Activated CD8-positive, alpha-beta memory T cell treated with anti-CD3 and anti-CD28 coated beads for 36 hours (primary cell): ENCODE data around the gene ATF5. TPM values are rescaled to one million over a fixed set of nuclear protein-coding genes. Genes with fewer than 3 reads are reported as not detected.

Source experiments
- CTCF ChIA-PET: fragments of 350-600 bp; sonication (Branson Sonifier 250); formaldehyde crosslinking; loops from one replicate; lab custom pipeline; 2021; ENCODE audit warnings: antibody characterized with exemption; lab: Charles Lee
- POLR2A ChIA-PET: fragments of 350-600 bp; sonication (Branson Sonifier 250); formaldehyde crosslinking; loops from one replicate; lab custom pipeline; 2021; ENCODE audit warnings: antibody characterized with exemption; lab: Charles Lee
- total RNA-seq, 2 experiments: library from RNA; stranded (reverse); gene quantifications; one replicate each; pipeline ENCODE4 v1.2.3, GENCODE V29; 2021

ATF5 gene, protein sequence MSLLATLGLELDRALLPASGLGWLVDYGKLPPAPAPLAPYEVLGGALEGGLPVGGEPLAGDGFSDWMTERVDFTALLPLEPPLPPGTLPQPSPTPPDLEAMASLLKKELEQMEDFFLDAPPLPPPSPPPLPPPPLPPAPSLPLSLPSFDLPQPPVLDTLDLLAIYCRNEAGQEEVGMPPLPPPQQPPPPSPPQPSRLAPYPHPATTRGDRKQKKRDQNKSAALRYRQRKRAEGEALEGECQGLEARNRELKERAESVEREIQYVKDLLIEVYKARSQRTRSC
- 10 to 100 TPM; 34.2 to 38.1 TPM for total RNA-seq

GRCh38 chr19:49929121-49929610, at the start of gene ATF5, which contains the start of gene NUP62:
Gene ATF5, plus strand, starts transcription at chr19:49929205. Its CDS starts 1,646 bp downstream, at chr19:49930851.
Gene NUP62, minus strand, starts transcription at chr19:49929504. Its CDS starts 19,697 bp downstream, at chr19:49909807.
- POLR2A ChIA-PET, result interaction anchor here (0.6 to 2.2 kb wide), 12 partner anchors 9 to 331 kb away, joined by 3 to 12 read pairs (median 4); partner anchors contain the start of genes AKT1S1, IL4I1, TBC1D17 and ZNF473
- CTCF ChIA-PET, result interaction anchor here (1.0 to 2.7 kb wide), 9 partner anchors 8 to 96 kb away, joined by 3 to 13 read pairs (median 3); partner anchors contain the start of genes PTOV1, VRK3 and ZNF473

GRCh38 chr19:49879243-49879963, 49.6 kb upstream of the ATF5 start:
- POLR2A ChIA-PET, result no interaction called here
- CTCF ChIA-PET, result interaction anchor here (0.7 kb wide), 1 partner anchor 11 kb away, joined by 3 read pairs; no protein-coding TSS in a partner anchor

DNA sequence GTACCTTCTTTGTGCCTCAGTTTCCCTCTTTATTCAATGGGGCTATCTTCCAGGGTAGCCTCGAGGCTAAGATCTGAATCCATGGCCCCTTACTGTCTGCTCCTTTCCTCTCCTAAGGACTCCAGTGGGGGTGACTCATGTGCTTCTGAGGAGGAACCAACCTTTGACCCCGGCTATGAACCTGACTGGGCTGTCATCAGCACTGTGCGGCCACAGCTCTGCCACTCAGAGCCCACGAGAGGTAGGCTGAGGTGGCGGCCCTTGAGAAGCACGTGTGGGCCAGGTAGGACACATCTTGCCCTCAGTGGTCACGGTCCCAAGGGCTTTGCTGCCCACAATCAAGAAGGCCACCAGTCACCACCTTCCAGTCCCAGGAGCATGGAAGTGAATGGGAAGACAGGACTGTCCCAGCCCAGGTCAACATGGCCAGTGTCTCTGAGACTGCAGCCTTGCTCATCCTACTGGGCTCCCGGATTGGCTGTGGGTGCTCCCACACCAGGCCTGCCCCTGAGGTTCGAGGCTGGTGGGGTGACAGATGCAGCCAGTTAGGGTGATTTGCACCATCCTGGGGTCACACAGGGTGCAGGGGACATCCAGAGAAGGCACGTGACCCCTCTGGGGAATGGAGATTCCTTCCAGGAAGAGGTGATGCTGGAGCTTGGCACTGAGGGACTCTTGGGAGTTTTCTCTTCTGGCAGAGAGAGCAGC, 48.7 kb upstream of the ATF5 start:
- POLR2A ChIA-PET, result no interaction called here
- CTCF ChIA-PET, result interaction anchor here (0.7 kb wide), 1 partner anchor 10 kb away, joined by 3 read pairs; no protein-coding TSS in a partner anchor

GRCh38 chr19:49881186-49881585, 47.8 kb upstream of the ATF5 start:
- CTCF ChIA-PET, result interaction anchor here (1.1 kb wide), 1 partner anchor 9 kb away, joined by 4 read pairs; no protein-coding TSS in a partner anchor
- POLR2A ChIA-PET, result interaction anchor here (0.9 kb wide), 1 partner anchor 13 kb away, joined by 5 read pairs; no protein-coding TSS in a partner anchor

DNA sequence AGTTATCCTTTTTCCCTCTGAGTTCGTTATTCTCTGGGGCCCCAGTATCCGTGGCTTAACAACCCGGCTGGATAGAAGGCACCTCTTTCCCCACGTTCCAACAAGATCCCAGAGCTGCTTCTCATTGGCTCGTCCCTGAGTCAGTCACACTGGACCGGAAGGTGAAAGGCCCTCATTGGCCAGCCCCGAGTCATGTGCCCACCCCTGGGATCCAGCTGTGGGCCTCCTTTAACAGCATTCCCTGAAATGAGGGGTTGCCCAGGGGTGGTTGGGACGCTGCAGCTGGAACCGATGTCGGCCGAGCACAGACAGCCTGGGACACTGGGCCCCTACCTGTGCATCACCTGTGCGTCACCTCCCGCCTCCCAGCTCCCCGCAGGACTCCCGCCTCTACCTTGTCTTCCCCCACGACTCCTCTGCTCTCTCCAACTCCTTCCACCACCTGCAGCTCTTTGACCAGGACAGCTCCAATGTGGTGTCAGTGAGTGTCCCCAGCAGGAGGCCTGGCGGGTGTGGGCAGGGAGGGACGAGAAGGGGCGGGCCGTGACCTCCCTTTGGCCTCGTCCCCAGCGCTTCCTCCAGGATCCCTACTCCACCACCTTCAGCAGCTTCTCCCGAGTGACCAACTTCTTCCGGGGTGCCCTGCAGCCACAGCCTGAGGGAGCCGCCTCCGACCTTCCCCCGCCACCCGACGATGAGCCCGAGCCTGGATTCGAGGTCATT, 47.2 kb upstream of the ATF5 start:
- ChIA-PET CTCF (interaction anchor here (1.1 kb wide), 1 partner anchor 8 kb away, joined by 4 read pairs; no protein-coding TSS in a partner anchor), POLR2A (interaction anchor here (0.9 kb wide), 1 partner anchor 12 kb away, joined by 5 read pairs; no protein-coding TSS in a partner anchor)

- ChIA-PET POLR2A (no interaction called here), CTCF (no interaction called here)
Observed at GRCh38 chr19:49882643-49883042, 46.4 kb upstream of the ATF5 start.

DNA sequence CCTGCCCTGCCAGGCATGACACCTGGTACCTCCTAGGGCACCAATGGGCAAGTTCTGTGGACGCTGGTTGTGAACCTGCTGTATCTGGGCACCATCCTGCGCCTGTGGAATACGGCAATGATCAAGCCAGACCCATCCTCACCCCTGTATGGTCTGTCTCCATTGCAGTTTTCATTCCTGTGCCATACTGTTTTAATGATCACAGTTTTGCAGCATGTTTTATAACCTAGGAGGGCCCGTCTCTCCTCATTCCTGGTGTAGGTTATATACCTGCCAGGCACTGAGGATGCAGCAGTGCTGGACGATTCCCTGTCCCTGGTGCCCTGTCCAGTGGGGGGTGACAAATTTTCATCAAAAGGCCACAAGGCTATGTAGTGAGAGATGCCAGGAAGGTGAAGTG, 45.9 kb upstream of the ATF5 start:
- CTCF ChIA-PET, result no interaction called here
- POLR2A ChIA-PET, result no interaction called here

GRCh38 chr19:49884109-49884508, 44.9 kb upstream of the ATF5 start:
- ChIA-PET POLR2A (no interaction called here), CTCF (no interaction called here)

DNA sequence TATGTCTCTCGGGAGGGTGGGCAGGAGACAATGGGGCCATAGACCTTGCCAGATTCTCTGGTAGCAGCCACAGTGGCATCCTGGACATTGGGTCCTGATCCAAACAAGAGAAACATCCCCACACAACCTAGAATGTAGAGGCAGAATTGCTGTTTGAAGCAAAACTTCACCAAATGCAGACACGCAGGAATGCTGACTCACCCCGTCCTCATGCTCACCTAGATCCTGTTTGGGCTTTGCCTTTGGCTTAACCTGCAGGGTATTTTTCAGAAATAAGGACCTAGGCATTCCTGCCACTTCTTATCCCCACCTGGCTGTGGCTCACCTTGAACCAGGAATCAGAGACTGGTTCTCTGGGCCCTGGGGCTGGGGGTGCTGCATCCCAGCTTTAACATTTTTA, 44.2 kb upstream of the ATF5 start:
- ChIA-PET CTCF (no interaction called here), POLR2A (interaction anchor here (0.7 kb wide), 1 partner anchor 71 kb away, joined by 3 read pairs; no protein-coding TSS in a partner anchor)

- CTCF ChIA-PET, result interaction anchor here (1.0 kb wide), 1 partner anchor 51 kb away, joined by 3 read pairs; no protein-coding TSS in a partner anchor
- POLR2A ChIA-PET, result interaction anchor here (0.6 to 1.0 kb wide), 2 partner anchors 26 to 34 kb away, joined by 3 read pairs; no protein-coding TSS in a partner anchor
Observed at GRCh38 chr19:49887037-49887664, 41.9 kb upstream of the ATF5 start.

DNA sequence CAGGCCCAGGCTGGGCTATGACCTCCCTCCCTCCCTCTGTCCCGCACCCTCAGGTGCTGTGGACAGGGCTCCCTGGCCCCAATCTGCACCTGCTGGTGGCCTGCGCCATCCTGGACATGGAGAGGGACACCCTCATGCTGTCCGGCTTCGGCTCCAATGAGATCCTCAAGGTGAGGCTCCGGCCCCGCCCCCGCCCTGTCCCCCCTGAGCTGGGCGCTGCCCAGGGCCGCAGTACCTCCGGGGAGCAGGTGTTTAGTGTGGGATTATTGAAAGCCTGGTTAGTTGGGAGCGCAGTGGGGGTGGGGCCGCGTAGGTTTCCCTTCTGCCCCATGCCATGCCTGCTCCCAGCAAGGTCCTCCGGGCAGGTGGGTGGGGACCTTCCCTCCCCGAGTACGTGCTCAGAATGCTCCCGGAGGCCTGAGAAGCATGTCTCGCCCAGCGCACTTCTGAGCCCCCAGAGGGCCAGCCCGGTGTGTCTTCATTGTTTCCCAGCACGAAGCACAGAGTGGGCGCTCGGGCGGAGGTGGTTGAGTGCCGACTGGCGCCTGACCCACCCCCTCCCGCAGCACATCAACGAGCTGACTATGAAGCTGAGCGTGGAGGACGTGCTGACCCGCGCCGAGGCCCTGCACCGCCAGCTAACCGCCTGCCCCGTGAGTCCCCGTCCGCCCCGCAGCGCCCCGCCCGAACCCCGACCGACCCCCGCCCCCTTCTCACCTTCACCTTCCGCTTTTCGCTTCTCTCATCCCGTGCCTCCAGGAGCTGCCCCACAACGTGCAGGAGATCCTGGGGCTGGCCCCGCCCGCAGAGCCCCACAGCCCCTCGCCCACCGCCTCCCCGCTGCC, 41.1 kb upstream of the ATF5 start:
- ChIA-PET POLR2A (interaction anchor here (0.6 to 1.1 kb wide), 3 partner anchors 42 to 215 kb away, joined by 3 to 6 read pairs (median 6); no protein-coding TSS in a partner anchor), CTCF (no interaction called here)

GRCh38 chr19:49888510-49888824, 40.5 kb upstream of the ATF5 start:
- POLR2A ChIA-PET, result interaction anchor here (0.6 to 1.1 kb wide), 3 partner anchors 41 to 216 kb away, joined by 3 to 6 read pairs (median 6); no protein-coding TSS in a partner anchor
- CTCF ChIA-PET, result no interaction called here

- ChIA-PET POLR2A (interaction anchor here (1.6 kb wide), 1 partner anchor 40 kb away, joined by 4 read pairs; the partner anchor contains the start of gene NUP62), CTCF (interaction anchor here (0.8 to 2.1 kb wide), 5 partner anchors 8 to 39 kb away, joined by 3 to 11 read pairs (median 3); partner anchors contain the start of genes AKT1S1, PTOV1 and TBC1D17)
Observed at GRCh38 chr19:49889038-49889686, 39.8 kb upstream of the ATF5 start.

DNA sequence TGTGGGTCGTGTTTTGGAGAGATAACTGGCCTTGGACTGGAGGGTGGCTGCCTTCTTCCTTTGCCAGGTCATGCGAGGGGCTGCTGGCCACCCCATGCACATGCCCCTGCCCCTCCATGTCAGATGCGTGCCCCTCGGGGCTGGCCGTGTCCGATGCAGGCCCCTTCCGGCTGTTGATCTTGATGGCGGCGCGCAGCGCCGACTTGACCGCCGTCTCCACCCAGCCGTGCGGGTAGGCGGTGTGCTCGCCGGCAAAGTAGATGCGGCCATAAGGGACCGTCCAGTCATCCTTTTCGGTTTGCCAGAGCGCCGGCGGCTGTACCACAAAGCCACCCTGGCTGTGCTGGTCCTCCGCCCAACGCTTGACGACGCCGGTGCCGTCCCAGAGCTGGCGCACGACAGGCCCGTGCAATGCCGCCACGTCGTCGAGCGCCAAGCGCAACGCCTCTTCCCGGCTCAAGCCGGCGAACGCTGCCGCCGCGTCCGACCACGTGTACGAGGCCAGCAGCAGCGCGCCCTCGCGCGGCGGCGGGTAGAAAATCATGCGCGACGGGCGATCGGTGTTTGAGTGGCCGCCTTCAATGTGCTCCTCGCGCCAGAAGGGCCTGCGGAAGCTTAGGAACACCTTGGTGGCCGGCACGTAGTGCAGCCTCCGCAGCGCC, 39.2 kb upstream of the ATF5 start:
- POLR2A ChIA-PET, result interaction anchor here (0.6 to 1.6 kb wide), 3 partner anchors 38 to 109 kb away, joined by 3 to 4 read pairs (median 4); partner anchors contain the start of gene NUP62
- CTCF ChIA-PET, result interaction anchor here (0.7 to 2.1 kb wide), 8 partner anchors 8 to 172 kb away, joined by 3 to 11 read pairs (median 4); partner anchors contain the start of genes AKT1S1, PTOV1 and TBC1D17
